ENCODE data around the gene NARS2. TPM values are rescaled to one million over a fixed set of nuclear protein-coding genes. Genes with fewer than 3 reads are reported as not detected.

The NARS2 gene
- total RNA-seq, 4 donors from 2014 or later, result 9.2 to 39.9 (median 19.6) TPM

DNA sequence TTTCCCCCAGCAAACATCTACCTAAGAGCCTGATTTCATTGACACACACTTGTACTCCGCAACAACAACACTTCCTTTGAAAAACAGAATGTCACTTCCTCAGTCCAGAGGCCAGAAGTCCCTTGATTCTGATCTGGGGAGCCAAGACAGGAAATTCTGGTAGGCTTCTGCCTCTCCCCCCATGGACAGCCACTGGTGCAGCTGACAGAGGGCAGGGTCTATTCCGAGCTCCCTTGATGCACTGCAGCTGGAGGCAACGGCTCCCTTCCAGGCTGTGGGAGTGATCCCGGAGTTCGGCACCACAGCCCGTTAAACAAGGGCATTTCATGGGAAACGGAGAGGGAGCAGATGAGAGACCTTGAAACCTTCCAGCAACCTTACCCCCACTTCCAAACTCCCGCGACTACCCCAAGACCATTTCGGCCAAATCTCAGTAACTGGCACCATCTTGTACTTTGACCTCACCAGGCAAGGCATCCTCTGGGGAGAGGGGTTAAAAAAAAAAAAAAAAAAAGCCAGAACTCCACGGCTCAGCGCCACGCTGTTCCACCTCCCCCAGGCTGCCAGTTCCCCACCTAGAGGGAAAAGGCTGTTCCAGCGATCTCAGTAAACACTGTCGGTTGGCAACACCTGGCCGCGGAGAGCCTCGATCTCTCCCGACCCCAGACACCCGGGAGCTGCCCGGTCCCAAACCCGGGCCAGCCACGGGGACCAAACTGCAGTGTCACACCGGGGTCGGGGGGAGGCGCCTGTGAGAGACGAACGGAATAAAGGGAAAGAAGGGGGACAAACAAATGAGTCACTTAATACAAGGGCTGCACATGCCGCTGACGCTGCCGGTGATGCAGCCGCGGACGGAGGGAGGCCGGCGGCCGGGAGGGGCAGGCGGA lies 158.1 kb downstream of the NARS2 start:
- Histone ChIP-seq H3K36me3 (no peaks in the 10 kb centered on the region), H3K4me1 (peaks cover 0 to 5% of the 10 kb centered on the region in 2 donors), H3K9me3 (no peaks in the 10 kb centered on the region), H3K27me3 (no peaks in the 10 kb centered on the region), H3K4me3 (peak overlapping the region; percentile 85 to 94), H3K27ac (peak overlapping the region; percentile 99)
- intact Hi-C loops (cut with DNase I; ENCODE audit: low total_unique reads), result loop anchor here (10.0 kb wide), 1 partner anchor 192 kb away; no protein-coding TSS in a partner anchor
- DNase-seq, result peak; percentile 86 to 88
- TF ChIP-seq, protein P1, sequence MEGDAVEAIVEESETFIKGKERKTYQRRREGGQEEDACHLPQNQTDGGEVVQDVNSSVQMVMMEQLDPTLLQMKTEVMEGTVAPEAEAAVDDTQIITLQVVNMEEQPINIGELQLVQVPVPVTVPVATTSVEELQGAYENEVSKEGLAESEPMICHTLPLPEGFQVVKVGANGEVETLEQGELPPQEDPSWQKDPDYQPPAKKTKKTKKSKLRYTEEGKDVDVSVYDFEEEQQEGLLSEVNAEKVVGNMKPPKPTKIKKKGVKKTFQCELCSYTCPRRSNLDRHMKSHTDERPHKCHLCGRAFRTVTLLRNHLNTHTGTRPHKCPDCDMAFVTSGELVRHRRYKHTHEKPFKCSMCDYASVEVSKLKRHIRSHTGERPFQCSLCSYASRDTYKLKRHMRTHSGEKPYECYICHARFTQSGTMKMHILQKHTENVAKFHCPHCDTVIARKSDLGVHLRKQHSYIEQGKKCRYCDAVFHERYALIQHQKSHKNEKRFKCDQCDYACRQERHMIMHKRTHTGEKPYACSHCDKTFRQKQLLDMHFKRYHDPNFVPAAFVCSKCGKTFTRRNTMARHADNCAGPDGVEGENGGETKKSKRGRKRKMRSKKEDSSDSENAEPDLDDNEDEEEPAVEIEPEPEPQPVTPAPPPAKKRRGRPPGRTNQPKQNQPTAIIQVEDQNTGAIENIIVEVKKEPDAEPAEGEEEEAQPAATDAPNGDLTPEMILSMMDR (IDR thresholded peaks at IDR 0.05), result peak; percentile 6 to 61 (median 32)
- peak; percentile 58 to 80 for TF ChIP-seq POLR2A (IDR thresholded peaks at IDR 0.05)

DNA sequence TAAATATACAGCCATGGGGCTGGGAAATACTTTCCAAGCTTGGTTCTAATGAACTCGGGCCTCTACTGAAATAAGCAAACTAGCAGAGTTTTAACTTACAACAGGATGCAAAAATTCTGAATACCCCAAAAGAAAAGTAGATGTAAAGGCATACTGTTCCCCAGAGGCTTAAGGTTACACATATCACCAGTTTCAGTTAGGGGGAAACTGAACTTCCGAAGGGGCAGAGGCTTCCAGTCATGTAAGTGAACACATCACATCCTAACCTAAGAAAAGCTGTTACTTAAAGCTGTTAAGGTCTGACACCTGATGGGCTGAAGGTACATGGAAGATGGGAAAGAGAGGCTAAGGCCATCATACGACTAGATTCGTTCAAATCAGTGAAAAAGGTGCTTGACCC lies 159.3 kb downstream of the NARS2 start:
- Histone ChIP-seq H3K27ac (peak overlapping the region; percentile 99), H3K4me1 (peaks cover 0 to 5% of the 10 kb centered on the region in 2 donors), H3K9me3 (peaks cover 0 to under 1% of the 10 kb centered on the region in 2 donors), H3K27me3 (no peaks in the 10 kb centered on the region), H3K4me3 (no peak overlapping the region), H3K36me3 (no peaks in the 10 kb centered on the region)
- DNase-seq, result no peak
- intact Hi-C loops (cut with DNase I; ENCODE audit: low total_unique reads), result loop anchor here (10.0 kb wide), 1 partner anchor 191 kb away; no protein-coding TSS in a partner anchor
- TF ChIP-seq, protein P1 (IDR thresholded peaks at IDR 0.05), result no peak
- no peak for TF ChIP-seq POLR2A (IDR thresholded peaks at IDR 0.05)

DNA sequence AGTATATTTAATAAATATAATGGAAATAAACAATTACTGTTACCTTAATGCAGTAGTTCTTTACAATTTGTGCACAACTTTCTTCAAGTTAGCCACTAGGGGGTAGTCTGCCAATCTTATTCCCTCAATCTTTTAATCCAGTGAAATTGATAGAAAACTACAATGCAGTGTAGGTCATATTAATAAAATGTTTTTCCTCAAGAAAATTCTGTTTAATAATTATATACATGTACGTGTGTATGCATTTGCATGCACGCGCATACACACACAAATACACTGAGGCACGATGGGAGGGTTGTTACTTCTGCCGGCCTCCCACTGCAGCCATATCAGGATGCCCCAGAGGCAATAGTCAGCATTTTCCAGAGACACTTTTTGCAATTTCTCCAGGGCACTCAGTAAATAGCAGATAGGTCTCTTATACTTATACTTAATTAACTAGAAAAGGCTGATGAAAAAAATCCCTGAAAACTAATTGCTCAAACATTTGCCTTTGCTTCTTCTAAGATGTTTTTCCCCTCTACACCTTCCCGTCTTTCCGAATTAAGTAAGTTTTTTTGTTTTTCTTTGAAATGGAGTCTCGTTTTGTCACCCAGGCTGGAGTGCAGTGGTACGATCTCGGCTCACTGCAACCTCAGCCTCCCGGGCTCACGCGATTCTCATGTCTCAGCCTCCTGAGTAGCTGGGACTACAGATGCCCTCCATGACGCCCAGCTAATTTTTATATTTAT lies 160.2 kb downstream of the NARS2 start:
- no peaks in the 10 kb centered on the region for H3K4me1 ChIP-seq
- TF ChIP-seq, protein P1 (IDR thresholded peaks at IDR 0.05), result peak; percentile 34 to 52 (median 44)
- TF ChIP-seq POLR2A (IDR thresholded peaks at IDR 0.05), result no peak
- H3K9me3 ChIP-seq, result peaks cover 0 to 8% of the 10 kb centered on the region in 2 donors
- no peak overlapping the region for H3K4me3 ChIP-seq
- intact Hi-C loops (cut with DNase I; ENCODE audit: low total_unique reads), result loop anchor here (10.0 kb wide), 1 partner anchor 190 kb away; no protein-coding TSS in a partner anchor
- H3K27me3 ChIP-seq, result no peaks in the 10 kb centered on the region
- peak overlapping the region; percentile 99 for H3K27ac ChIP-seq
- DNase-seq, result no peak
- no peaks in the 10 kb centered on the region for H3K36me3 ChIP-seq

DNA sequence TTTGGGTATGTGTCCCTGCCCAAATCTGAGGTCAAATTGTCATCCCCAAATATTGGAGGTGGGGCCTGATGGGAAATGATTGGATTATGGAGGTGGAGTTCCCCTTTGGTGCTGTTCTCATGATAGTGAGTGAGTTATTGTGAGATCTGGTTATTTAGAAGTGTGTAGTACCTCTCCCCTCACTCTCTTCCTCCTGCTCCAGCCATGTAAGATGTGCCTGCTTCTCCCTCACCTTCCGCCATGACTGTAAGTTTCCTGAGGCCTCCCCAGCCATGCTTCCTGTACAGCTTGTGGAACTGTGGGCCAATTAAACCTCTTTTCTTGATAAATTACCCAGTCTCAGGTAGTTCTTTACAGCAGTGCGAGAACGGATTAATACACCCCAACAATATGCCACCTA lies 166.0 kb downstream of the NARS2 start:
- Histone ChIP-seq H3K36me3 (no peaks in the 10 kb centered on the region), H3K9me3 (peaks cover 0 to 8% of the 10 kb centered on the region in 2 donors), H3K27me3 (no peaks in the 10 kb centered on the region), H3K27ac (no peak overlapping the region), H3K4me1 (no peaks in the 10 kb centered on the region), H3K4me3 (no peak overlapping the region)
- DNase-seq, result no peak
- no peak for TF ChIP-seq POLR2A (IDR thresholded peaks at IDR 0.05)
- TF ChIP-seq, protein P1 (IDR thresholded peaks at IDR 0.05), result no peak
- intact Hi-C loops (cut with DNase I; ENCODE audit: low total_unique reads), result no loop called here
